ENCODE data around the gene MSRB2.
A peak's percentile ranks its signal among the peaks of the same experiment; 100 is the strongest.

The MSRB2 gene

DNA sequence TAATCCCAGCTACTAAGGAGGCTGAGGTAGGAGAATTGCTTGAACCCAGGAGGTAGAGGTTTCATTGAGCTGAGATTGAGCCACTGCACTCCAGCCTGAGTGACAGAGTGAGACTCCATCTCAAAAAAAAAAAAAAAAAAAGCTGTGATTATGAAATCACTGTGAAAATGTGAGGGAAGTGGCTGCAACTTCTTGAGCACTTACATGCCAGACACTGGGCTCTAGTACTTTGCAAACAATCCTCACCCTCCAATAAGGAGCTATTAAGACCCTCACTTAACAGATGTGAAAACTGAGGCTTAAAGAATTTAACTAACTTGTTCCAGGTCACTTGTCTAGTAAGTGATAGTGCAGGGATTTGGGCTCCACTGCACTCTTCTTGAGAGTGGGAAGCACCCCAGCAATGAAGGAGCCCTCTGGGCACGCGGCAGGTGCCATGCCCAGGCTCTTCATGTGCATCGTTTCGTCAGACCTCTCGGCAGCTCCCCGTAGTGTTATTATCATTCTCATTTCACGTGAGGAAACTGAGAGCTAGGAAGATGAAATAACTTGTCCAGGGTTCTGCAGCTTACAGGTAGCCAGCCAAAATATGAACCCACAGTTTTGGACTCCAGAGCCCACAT lies 19.0 kb downstream of the MSRB2 start:
- DNase-seq, result no peak

DNA sequence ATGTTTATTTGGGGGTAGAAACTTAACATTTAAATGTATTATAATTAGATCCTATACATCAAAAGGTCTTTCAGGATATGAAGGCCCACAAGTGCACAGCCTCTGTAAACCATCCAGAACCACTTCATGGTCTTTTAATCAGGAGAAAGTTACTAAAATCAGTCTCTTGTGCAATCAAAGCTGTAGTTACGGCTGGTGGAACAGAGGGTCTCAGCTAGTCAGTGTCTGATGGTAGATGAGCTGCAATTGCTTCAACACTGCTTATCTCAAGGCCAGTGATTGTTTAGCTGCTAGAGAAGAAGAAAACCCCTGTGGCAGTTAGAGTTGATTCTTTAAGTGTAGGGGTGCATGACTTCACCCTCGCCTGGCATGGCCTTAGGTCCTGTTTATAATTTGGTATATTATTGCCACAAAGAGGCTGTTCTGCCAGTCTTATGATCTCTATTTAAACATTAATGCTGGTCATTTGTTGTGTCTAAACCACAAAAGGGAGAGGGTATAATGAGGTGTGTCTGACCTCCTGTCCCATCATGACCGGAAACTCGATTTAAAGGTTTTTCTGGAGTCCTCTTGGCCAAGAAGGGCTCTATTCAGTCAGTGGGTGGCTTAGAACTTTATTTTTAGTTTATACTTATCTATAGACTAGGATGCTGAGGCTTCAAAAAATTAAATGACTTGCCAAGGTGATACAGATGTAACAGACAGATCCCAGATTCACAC lies 21.3 kb downstream of the MSRB2 start:
- no peak for DNase-seq

DNA sequence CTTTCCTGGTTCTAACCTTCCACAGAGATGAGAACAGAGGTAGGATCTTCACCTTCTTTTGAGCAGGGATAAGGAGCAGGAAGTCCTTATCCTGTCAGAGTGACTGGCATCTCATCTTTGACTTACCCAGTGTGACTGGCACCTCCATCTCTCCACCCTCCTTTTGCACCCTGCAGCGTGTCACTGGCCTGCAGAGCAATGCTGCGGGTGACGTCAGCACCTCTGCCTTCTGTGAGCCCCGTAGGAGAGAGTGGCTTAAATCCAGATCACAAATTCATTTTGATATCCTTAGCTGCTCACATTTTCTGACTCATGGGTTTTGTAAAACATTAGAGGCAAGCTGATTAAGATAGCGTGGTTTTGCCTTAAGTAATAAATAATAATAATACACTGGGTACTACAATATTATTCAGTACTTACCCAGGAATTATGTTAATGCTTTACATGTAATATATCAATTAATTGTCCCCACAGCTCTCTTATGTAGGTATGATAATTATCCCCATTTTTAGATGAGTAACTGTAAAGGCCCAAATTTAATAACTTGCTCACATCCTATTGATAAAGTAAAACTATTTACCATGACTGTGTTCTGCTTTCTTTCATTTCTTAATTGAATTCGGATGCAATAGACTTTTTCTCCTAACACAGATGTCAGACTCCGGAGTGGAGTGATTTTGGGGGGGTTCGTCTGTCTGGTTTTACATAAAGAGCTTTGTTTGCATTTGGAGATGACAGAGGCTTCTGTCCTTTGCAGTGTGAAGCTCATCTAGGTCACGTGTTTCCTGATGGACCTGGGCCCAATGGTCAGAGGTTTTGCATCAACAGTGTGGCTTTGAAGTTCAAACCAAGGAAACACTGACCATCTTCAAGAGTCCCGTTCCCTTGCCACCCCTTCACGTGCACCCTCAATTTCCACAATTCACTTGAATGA lies 24.9 kb downstream of the MSRB2 start:
- no peak for DNase-seq

DNA sequence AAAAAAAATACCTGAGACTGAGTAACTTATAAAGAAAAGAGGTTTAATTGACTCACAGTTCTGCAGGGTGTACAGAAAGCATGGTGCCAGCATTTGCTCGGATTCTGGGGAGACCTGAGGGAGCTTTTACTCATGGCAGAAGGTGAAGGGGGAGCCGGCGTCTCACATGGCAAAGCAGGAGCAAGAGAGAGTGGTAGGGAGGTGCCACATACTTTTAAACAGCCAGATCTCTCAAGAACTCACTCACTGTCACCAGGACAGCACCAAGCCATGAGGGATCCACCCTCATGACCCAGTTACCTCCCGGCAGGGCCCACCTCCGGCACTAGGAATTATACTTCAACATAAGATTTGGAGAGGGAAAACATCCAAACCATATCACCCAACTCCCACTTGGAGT lies 25.8 kb downstream of the MSRB2 start:
- no peak for DNase-seq

DNA sequence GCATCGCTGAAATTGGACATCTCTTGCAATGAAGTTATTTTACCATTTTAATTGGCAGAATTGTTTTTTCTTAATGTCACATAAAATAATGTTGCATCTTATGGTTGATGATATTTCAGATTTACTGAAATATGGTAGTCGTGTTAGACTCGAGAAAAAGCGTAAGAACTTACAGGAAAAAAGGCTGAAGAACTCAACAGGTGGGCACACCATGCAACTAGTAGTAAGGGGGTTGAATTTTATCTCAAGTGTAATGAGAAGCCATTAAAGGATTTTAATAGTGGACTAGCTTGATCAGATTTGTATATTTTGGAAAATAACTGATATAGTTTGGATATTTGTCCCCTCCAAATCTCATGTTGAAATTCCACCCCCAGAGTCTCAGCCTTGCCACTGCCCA lies 41.1 kb downstream of the MSRB2 start:
- no peak for DNase-seq

DNA sequence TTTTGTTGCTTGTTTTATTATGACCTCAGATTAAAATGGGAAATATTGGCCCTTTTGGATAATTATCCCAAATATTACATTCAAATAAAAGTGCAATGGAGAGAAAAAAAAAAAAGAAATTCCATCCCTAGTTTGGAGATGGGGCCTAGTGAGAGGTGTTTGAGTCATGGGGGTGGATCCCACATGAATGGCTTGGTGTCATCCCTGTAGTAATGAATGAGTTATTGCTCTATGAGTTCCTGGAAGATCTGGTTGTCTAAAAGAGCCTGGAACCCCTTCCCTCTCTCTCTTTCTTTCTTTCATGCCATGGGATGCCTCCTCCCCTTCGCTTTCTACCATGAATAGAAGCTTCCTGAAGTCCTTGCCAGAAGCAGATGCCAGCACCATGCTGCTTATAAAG lies 44.3 kb downstream of the MSRB2 start:
- DNase-seq, result no peak

DNA sequence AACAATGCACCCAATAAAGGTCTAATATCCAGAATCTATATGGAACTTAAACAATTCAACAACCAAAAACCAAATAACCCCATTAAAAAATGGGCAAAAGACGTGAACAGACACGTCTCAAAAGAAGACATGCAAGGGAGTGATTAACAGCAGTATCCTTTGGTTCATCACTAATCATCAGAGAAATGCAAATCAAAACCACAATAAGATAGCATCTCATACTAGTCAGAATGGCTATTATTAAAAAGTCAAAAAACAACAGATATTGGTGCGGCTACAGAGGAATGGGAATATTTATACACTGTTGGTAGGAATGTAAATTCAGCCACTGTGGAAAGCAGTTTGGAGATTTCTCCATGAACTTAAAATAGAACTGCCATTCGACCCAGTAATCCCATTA lies 46.6 kb downstream of the MSRB2 start:
- no peak for DNase-seq

DNA sequence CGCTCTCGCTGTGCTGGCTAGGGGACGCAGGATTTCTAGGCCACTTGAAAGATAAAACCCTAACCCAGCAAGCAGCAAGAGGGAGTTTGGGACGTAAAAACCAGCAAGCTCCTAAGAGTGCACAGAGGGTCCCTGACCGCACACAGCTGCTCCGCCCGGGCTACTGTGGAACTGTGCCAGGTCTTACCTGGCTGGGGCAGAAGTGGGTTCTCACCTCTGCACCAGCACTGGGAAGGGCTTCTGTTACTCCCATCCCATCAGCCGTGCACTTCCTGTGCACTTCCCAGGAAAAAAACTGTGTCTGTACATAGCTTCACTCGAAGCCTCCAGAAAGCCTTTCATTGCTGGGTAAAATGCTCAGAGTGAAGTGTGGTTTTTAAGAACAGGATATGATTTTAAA lies 50.9 kb downstream of the MSRB2 start:
- no peak for DNase-seq

DNA sequence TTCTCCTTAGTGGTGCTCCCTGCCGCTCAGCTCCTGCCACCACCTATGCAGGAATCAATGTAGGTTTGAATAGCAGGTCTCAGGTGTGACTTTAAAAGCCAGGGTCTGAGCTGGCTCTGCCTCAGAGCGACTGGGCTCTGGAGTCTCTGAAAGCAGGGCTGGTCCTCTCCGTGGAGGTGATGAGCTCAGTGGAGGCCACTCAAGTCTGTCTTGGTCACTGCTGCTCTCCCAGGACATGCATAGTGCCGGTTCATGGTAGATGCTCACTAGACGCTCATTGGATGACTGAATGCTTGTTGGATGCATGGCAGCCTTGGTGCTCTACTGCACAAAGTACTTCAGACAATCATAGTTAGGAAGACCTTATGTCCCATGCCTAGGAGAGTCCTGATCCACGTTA lies 51.7 kb downstream of the MSRB2 start:
- no peak for DNase-seq

DNA sequence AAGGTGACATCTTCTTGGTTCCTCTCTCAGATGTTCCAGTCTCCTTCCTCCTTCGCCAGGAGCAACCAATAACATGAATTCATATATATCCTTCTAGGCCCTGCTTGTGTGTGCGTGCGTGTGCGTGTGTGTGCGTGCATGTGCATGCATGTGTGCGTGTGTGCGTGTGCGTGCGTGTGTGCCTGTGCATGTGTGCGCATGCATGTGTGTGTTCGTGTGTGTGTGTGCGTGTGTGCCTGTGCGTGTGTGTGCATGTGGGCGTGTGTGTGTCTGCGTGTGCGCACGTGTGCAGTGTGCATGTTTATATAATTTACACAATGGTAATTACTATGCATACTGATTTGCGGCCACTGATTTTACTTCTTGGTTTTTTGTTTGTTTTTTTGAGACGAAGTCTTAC lies 52.8 kb downstream of the MSRB2 start:
- DNase-seq, result no peak

DNA sequence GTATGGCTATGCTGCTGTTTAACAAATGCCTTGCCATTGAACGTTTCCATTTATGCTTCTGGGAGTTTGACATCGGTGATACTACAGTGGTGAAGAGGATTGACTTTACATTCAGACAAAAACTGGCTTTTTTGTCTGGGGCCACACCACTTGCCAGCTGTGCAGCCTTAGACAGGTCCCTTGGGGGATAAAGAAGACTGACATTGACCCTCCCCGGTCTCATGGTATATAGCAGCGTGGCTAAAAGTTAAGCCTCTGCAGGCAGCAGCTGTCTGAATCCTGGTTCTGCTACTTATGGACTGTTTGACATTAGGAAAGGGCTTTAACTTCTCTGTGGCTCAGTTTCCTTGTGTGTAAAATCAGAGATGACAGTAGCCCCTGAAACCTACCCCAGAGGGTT lies 54.7 kb downstream of the MSRB2 start:
- no peak for DNase-seq

DNA sequence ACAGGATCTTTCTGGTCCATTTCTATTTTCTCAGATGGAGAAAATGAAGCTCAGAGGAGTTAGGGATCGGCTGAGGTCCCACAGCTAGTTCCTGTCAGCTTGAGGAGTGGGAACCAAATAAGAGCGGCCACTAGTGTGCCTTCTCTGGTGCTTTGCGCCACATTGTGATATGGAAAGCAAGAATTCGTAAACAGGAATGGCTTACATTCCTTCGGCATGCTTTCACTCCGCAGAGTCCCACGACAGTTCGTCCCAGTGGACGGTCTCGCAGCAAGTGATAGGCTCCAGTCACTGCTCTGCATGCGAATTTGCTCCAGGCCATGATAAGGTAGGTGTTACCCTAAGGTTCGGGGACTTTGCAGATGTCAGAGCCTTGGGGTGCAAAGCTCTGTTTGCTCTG lies 55.2 kb downstream of the MSRB2 start:
- no peak for DNase-seq

DNA sequence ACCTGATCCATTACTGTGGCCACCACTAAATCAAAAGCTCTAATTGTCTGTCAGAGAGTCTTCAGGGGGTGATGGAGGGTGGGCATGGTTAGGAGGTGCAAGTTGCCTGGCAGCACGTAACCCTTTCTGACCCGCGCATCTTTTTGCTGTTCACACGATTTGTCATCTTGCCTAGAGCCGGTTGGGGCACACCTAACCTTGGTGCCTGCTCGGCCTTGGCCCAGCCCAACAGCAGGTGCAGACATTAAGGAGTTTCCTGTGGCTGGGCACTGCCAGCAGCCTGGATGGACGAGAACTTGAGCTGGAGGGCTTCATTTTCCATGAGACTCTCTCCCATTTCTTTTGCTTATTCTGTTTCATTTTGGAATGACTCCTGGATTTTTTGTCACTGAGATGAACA lies 55.7 kb downstream of the MSRB2 start:
- no peak for DNase-seq

DNA sequence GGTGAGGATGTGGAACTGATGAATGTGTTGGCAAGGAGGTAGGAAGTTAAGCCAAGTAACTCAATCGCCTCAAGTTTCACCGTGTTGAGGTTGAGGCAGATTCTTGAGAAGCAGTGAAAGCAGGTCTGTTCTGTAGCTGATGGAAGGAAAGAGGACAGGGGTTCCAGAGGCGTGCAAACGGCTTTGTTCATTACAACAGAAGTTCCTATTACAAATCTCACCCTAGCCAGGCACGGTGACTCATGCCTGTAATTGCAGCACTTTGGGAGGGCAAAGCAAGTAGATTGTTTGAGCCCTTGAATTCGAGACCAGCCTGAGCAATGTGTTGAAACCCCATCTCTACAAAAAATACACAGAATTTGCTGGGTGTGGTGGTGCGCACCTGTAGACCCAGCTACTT lies 59.8 kb downstream of the MSRB2 start:
- DNase-seq, result no peak

DNA sequence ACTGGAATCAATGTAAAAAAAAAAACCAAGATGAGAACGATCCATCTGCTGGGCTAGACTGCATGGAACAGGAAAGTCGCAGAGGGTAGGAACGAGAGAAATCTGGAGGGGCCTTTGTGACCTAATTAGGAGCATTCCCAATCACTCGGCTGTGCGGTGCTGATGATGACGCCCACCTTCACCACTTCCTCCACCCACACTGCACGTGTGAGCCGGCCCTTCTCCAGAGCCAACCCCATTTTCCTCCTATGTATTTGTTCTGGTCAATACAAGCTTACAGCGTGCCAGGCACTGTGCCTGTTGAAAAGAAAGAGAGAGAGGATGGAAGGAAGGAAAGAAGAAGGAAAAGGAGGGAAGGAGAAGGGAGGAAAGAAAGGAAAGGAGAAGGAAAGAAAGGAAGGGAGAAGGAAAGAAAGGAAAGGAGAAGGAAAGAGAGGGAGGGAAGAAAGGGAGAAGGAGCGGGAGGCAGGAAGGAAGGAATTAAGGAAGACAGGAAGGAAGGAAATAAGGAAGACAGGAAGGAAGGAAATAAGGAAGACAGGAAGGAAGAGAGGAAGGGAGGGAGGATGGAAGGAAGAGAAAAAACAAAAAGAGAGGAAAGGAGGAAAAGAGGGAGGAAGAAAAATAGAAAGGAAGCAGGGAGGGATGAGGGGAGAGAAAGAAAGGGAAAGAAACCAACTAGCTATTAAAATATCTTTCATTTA lies 61.2 kb downstream of the MSRB2 start:
- DNase-seq, result no peak

DNA sequence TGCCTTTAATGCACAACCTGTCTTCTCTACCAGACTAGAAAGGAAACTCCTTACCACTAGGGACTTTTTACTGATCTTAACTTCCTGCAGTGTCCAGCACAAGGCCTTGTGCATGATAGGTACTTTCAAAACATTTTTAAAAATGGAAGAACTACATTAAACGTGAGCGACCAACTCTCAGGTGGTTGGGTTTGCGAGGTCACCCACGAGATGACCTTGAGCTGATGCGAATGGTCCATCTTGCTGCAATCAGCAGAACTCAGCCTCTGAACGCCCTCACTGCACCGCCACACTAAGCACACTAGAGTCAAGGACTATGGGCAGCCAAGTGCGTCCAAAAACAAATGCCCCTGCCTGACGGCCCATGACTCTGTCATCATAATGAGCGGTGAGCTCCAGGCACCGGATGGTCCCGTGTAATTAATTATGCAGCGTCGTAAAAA lies 61.9 kb downstream of the MSRB2 start:
- DNase-seq, result no peak

DNA sequence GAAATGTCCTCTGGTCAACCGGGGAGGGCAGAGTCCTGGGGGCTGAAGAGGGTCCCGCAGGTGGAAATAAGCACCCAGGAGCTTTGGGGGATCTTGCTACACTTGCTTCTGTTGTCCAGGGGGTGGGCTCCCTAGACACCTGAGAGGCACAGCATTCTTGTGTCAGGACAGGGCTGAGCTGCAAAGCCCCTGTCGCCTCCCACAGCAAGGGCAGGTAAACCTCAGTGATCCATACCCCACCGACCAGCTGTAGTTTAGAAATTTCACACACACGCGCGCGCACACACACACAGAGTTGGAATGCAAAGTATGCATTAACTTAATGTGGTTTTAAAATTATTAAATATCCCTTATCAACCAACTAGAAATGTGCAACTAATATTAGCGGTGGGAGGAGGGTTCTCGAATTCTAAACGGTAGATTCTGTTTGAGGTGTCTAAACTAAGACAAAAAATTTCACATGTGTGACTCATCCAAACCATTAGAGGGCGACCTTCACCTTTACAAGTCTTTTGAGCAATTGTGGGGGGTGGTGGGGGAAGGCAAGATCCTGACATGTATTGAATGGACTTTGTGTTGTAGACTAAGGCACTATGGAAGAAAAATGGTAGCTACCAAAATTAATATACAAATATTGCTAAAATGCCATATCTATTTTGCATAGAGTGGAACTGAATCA lies 62.5 kb downstream of the MSRB2 start:
- peak; percentile 69 for DNase-seq

DNA sequence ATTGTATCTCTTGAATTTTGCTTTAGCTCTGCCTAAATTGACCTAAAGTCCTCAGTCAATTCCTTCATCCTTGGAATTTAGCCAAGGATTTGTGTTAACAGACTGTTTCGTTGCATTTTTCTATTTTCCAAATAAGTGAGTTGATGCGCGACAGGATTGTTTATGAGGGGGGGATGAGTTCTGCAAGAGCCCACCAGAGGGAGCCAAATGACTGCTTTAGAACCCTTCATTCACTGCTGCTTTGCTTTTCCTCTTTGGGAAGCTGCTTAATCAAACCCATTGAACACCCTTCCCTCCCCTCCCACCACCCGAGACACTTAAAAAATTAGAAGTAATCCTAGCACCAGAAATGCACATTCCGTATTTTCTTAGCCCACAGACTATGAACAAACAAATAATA lies 63.0 kb downstream of the MSRB2 start:
- peak; percentile 92 for DNase-seq

DNA sequence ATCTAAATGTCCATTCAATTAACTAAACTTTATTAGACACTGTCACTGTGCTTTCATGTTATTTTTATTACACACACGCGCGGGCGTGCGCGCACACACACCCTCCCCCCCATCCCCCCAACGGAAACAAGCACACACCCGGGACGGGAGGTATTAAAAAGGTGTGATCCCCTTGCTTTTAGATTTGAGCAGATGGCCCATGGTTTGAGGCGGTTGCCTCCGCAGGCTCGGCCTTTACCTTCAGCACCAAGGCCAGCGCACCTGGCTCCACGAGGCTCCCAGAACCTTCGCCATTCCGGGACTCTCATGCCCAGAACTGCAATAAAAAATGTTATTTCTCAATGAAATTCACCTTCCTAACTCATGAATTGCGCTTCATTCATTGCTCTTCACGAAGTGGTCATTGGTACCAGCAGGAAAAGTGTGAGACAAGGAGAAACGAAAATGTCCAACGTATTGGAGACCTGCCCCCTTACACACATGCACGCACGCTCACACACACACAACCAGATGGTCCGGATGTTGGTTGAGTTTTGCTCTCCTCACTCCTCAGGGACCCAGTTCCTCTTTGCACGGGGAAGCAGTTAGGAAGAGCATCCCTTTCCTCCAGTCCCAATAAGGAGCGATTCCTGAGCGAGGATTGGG lies 76.0 kb downstream of the MSRB2 start:
- peak; percentile 83 for DNase-seq
